ENCODE data around the gene SLC8A2.

DNA sequence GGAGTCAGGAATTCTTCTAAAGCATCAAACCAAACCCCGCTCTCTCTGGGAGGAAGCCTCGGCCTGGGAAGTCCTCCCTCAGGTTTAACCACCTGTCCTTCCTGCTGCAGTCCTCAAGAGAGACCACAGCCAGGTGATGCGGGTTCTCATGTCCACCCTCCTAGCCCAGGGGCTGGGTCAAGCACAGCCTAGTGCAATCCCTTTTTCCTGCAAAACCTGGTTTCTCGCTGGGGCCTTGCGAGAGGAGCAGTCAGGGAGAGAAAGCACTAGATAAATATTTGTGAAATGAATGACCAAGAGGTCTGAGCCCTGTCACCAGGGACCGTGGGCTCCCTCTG, 2.4 kb downstream of the SLC8A2 start:
- TF ChIP-seq, protein P1, sequence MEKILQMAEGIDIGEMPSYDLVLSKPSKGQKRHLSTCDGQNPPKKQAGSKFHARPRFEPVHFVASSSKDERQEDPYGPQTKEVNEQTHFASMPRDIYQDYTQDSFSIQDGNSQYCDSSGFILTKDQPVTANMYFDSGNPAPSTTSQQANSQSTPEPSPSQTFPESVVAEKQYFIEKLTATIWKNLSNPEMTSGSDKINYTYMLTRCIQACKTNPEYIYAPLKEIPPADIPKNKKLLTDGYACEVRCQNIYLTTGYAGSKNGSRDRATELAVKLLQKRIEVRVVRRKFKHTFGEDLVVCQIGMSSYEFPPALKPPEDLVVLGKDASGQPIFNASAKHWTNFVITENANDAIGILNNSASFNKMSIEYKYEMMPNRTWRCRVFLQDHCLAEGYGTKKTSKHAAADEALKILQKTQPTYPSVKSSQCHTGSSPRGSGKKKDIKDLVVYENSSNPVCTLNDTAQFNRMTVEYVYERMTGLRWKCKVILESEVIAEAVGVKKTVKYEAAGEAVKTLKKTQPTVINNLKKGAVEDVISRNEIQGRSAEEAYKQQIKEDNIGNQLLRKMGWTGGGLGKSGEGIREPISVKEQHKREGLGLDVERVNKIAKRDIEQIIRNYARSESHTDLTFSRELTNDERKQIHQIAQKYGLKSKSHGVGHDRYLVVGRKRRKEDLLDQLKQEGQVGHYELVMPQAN (conservative IDR thresholded peaks at IDR 0.05): no peak
- no peak for TF ChIP-seq KDM1A (IDR thresholded peaks at IDR 0.05; ENCODE audit: borderline replicate concordance)
- TF ChIP-seq, protein P2, sequence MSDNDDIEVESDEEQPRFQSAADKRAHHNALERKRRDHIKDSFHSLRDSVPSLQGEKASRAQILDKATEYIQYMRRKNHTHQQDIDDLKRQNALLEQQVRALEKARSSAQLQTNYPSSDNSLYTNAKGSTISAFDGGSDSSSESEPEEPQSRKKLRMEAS (IDR thresholded peaks at IDR 0.05; ENCODE audit: low read depth, low read length): no peak
- TF ChIP-seq, protein P3, sequence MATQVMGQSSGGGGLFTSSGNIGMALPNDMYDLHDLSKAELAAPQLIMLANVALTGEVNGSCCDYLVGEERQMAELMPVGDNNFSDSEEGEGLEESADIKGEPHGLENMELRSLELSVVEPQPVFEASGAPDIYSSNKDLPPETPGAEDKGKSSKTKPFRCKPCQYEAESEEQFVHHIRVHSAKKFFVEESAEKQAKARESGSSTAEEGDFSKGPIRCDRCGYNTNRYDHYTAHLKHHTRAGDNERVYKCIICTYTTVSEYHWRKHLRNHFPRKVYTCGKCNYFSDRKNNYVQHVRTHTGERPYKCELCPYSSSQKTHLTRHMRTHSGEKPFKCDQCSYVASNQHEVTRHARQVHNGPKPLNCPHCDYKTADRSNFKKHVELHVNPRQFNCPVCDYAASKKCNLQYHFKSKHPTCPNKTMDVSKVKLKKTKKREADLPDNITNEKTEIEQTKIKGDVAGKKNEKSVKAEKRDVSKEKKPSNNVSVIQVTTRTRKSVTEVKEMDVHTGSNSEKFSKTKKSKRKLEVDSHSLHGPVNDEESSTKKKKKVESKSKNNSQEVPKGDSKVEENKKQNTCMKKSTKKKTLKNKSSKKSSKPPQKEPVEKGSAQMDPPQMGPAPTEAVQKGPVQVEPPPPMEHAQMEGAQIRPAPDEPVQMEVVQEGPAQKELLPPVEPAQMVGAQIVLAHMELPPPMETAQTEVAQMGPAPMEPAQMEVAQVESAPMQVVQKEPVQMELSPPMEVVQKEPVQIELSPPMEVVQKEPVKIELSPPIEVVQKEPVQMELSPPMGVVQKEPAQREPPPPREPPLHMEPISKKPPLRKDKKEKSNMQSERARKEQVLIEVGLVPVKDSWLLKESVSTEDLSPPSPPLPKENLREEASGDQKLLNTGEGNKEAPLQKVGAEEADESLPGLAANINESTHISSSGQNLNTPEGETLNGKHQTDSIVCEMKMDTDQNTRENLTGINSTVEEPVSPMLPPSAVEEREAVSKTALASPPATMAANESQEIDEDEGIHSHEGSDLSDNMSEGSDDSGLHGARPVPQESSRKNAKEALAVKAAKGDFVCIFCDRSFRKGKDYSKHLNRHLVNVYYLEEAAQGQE (IDR thresholded peaks at IDR 0.05; ENCODE audit: low read depth, low read length): no peak
- TF ChIP-seq EP300 (IDR thresholded peaks at IDR 0.05; ENCODE audit: borderline replicate concordance in 1 of 2, control insufficient read depth in 1 of 2, low read depth in 2 of 2, low read length in 2 of 2): no peak
- TF ChIP-seq POLR2A (IDR thresholded peaks at IDR 0.05; ENCODE audit: low read depth, low read length): no peak
- no peak for TF ChIP-seq EZH2 (IDR thresholded peaks at IDR 0.05; ENCODE audit: borderline replicate concordance, control insufficient read depth, low read depth, low read length)
- TF ChIP-seq MXI1 (IDR thresholded peaks at IDR 0.05; ENCODE audit: low read depth, low read length): no peak
- no peak for TF ChIP-seq TARDBP (IDR thresholded peaks at IDR 0.05; ENCODE audit: borderline replicate concordance)
- TF ChIP-seq, protein P4, sequence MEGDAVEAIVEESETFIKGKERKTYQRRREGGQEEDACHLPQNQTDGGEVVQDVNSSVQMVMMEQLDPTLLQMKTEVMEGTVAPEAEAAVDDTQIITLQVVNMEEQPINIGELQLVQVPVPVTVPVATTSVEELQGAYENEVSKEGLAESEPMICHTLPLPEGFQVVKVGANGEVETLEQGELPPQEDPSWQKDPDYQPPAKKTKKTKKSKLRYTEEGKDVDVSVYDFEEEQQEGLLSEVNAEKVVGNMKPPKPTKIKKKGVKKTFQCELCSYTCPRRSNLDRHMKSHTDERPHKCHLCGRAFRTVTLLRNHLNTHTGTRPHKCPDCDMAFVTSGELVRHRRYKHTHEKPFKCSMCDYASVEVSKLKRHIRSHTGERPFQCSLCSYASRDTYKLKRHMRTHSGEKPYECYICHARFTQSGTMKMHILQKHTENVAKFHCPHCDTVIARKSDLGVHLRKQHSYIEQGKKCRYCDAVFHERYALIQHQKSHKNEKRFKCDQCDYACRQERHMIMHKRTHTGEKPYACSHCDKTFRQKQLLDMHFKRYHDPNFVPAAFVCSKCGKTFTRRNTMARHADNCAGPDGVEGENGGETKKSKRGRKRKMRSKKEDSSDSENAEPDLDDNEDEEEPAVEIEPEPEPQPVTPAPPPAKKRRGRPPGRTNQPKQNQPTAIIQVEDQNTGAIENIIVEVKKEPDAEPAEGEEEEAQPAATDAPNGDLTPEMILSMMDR (IDR thresholded peaks at IDR 0.05 in 2 of 3, conservative IDR thresholded peaks at IDR 0.05 in 1 of 3; ENCODE audit: control insufficient read depth in 2 of 3, extremely low read depth in 1 of 3, insufficient read depth in 1 of 3, low read depth in 3 of 3, low read length in 3 of 3): no peak
